ENCODE data around the gene MYORG. TPM values are rescaled to one million over a fixed set of nuclear protein-coding genes. Genes with fewer than 3 reads are reported as not detected.

The MYORG gene
- total RNA-seq, 1 experiment from 2014 or later: 0.45 TPM

- Histone ChIP-seq H3K9me3 (ENCODE audit: low read length) (no peaks in the 10 kb centered on the region), H3K9me2 (replicated peaks; ENCODE audit: insufficient read depth, low read length) (no peaks in the 10 kb centered on the region), H3K36me3 (ENCODE audit: insufficient read depth, low read length) (no peaks in the 10 kb centered on the region), H3K27me3 (ENCODE audit: low read length) (no peaks in the 10 kb centered on the region), H3K79me2 (ENCODE audit: low read length) (no peaks in the 10 kb centered on the region), H3K4me1 (ENCODE audit: low read length) (peaks cover 31% of the 10 kb centered on the region), H3K9ac (ENCODE audit: low read length) (no peak overlapping the region), H2AFZ (ENCODE audit: low read length) (no peak overlapping the region), H3K27ac (ENCODE audit: low read length) (no peak overlapping the region), H4K20me1 (ENCODE audit: insufficient read depth, low read depth, low read length) (no peaks in the 10 kb centered on the region), H3K4me2 (ENCODE audit: low read depth, low read length, poor library complexity, severe bottlenecking) (no peak overlapping the region), H3K4me3 (ENCODE audit: low read length) (no peak overlapping the region)
- no peak for DNase-seq
Observed at GRCh38 chr9:34374905-34375552, 1.7 kb downstream of the MYORG start.

DNA sequence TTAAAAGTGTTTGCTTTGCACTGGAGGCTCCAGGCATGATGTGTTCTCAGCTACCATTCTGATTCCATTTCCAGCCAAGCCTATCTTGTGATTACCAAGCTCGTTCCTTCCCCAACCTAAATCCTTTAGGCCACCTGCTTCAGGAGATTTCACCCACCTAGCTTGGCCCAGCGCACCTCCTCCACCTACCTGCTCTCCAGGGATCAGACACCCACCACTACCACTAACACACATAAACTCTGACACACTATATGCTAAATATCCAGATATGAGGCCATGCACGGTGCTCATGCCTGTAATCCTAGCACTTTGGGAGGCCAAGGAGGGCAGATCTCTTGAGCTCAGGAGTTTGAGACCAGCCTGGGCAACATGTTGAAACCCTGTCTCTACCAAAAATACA is 2.4 kb downstream of the MYORG start:
- no peaks in the 10 kb centered on the region for H3K36me3 ChIP-seq (ENCODE audit: insufficient read depth, low read length)
- DNase-seq: no peak
- H3K9ac ChIP-seq (ENCODE audit: low read length): no peak overlapping the region
- H3K9me2 ChIP-seq (replicated peaks; ENCODE audit: insufficient read depth, low read length): no peaks in the 10 kb centered on the region
- H3K9me3 ChIP-seq (ENCODE audit: low read length): no peaks in the 10 kb centered on the region
- H3K4me2 ChIP-seq (ENCODE audit: low read depth, low read length, poor library complexity, severe bottlenecking): no peak overlapping the region
- H4K20me1 ChIP-seq (ENCODE audit: insufficient read depth, low read depth, low read length): no peaks in the 10 kb centered on the region
- peaks cover 26% of the 10 kb centered on the region for H3K4me1 ChIP-seq (ENCODE audit: low read length)
- no peaks in the 10 kb centered on the region for H3K79me2 ChIP-seq (ENCODE audit: low read length)
- no peak overlapping the region for H3K4me3 ChIP-seq (ENCODE audit: low read length)
- H3K27me3 ChIP-seq (ENCODE audit: low read length): no peaks in the 10 kb centered on the region
- no peak overlapping the region for H2AFZ ChIP-seq (ENCODE audit: low read length)
- H3K27ac ChIP-seq (ENCODE audit: low read length): no peak overlapping the region

DNA sequence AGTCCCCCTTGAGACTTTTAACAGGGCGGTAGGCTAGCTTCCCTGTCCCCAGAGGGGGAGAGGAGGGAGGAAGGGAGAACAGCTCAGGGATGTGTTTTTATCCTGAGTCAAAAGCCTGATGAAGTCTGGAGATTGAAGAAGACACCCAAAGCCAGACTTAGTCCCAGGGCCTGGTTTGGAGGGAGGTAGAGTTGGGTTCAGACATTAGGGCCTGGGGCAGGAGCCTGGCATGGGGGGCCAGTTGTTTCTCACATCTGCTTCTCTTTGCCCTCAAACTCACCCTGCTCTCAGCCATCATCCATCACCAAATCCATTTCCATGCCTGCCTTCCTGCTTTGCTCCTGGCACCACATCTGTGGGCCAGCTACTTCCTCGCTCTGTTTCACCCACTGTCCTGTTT is 2.9 kb downstream of the MYORG start:
- Histone ChIP-seq H3K4me3 (ENCODE audit: low read length) (no peak overlapping the region), H3K36me3 (ENCODE audit: insufficient read depth, low read length) (no peaks in the 10 kb centered on the region), H3K9ac (ENCODE audit: low read length) (no peak overlapping the region), H2AFZ (ENCODE audit: low read length) (no peak overlapping the region), H3K79me2 (ENCODE audit: low read length) (no peaks in the 10 kb centered on the region), H3K9me2 (replicated peaks; ENCODE audit: insufficient read depth, low read length) (no peaks in the 10 kb centered on the region), H3K27ac (ENCODE audit: low read length) (no peak overlapping the region), H4K20me1 (ENCODE audit: insufficient read depth, low read depth, low read length) (no peaks in the 10 kb centered on the region), H3K4me2 (ENCODE audit: low read depth, low read length, poor library complexity, severe bottlenecking) (no peak overlapping the region), H3K9me3 (ENCODE audit: low read length) (no peaks in the 10 kb centered on the region), H3K4me1 (ENCODE audit: low read length) (peaks cover 22% of the 10 kb centered on the region), H3K27me3 (ENCODE audit: low read length) (no peaks in the 10 kb centered on the region)
- no peak for DNase-seq

DNA sequence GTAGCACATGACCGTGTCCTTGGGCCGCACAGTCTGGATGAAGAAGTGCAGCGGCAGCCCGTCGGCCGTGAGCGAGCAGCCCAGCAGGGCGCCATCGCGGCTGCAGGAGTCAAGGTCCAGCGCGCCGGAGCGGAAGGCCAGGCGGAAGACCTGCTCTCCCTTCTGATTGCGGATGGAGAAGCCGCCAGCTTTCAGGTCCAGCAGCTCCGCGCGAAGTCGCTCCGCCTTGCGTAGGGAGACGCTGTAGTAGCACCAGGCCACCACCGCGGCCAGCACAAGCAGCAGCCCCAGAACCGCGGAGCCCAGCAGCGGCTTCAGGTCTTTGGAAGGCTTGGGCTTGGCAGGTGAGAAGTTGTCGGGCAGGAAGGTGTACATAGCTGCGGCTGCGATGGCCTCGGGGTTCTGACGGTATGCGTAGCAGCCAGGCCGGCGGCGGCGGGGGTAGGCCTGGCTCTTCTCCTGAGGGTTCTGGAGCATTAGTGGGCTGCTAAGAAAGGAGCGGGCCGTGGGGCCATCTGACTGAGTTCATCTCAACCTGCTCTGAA is 4.2 kb downstream of the MYORG start:
- Histone ChIP-seq H3K4me2 (ENCODE audit: low read depth, low read length, poor library complexity, severe bottlenecking) (no peak overlapping the region), H3K36me3 (ENCODE audit: insufficient read depth, low read length) (no peaks in the 10 kb centered on the region), H4K20me1 (ENCODE audit: insufficient read depth, low read depth, low read length) (no peaks in the 10 kb centered on the region), H3K27ac (ENCODE audit: low read length) (no peak overlapping the region), H2AFZ (ENCODE audit: low read length) (no peak overlapping the region), H3K9me2 (replicated peaks; ENCODE audit: insufficient read depth, low read length) (no peaks in the 10 kb centered on the region), H3K79me2 (ENCODE audit: low read length) (no peaks in the 10 kb centered on the region), H3K4me3 (ENCODE audit: low read length) (no peak overlapping the region), H3K9ac (ENCODE audit: low read length) (no peak overlapping the region), H3K9me3 (ENCODE audit: low read length) (no peaks in the 10 kb centered on the region), H3K27me3 (ENCODE audit: low read length) (no peaks in the 10 kb centered on the region), H3K4me1 (ENCODE audit: low read length) (peaks cover 22% of the 10 kb centered on the region)
- no peak for DNase-seq

DNA sequence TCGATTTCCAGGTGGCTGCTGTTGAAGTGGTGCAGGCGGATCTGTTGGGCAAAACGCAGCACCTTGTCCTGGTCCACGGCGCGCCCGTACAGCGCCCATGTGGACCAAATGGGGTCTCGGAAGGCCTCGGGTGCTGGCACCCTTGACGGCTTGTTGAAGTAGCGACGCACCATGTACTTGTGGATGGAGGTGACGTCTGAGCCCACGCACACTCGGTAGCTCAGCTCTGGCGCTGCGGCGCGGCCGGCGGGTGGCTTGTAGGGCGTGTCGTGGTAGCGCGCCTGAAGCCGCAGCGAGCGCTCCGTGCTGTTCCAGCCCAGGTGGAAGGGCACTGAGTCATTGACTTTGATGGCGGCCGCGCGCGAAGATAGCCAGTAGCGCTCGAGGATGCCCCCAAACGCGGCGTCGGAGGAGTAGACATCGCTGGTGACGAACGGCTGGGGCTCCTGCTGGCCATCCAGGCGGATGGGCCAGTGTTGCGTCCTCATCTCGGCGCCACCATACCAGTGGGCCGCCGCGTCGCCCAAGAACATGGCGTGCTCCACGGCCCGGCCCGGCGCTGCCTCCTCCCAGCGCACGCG is 4.7 kb downstream of the MYORG start:
- no peaks in the 10 kb centered on the region for H3K9me2 ChIP-seq (replicated peaks; ENCODE audit: insufficient read depth, low read length)
- peaks cover 17% of the 10 kb centered on the region for H3K4me1 ChIP-seq (ENCODE audit: low read length)
- H3K27me3 ChIP-seq (ENCODE audit: low read length): no peaks in the 10 kb centered on the region
- H3K9ac ChIP-seq (ENCODE audit: low read length): no peak overlapping the region
- no peak overlapping the region for H2AFZ ChIP-seq (ENCODE audit: low read length)
- H3K4me3 ChIP-seq (ENCODE audit: low read length): no peak overlapping the region
- no peaks in the 10 kb centered on the region for H4K20me1 ChIP-seq (ENCODE audit: insufficient read depth, low read depth, low read length)
- H3K27ac ChIP-seq (ENCODE audit: low read length): no peak overlapping the region
- H3K79me2 ChIP-seq (ENCODE audit: low read length): no peaks in the 10 kb centered on the region
- no peak overlapping the region for H3K4me2 ChIP-seq (ENCODE audit: low read depth, low read length, poor library complexity, severe bottlenecking)
- H3K9me3 ChIP-seq (ENCODE audit: low read length): no peaks in the 10 kb centered on the region
- H3K36me3 ChIP-seq (ENCODE audit: insufficient read depth, low read length): no peaks in the 10 kb centered on the region
- DNase-seq: no peak

- Histone ChIP-seq H3K9ac (ENCODE audit: low read length) (no peak overlapping the region), H3K9me2 (replicated peaks; ENCODE audit: insufficient read depth, low read length) (no peaks in the 10 kb centered on the region), H4K20me1 (ENCODE audit: insufficient read depth, low read depth, low read length) (no peaks in the 10 kb centered on the region), H3K79me2 (ENCODE audit: low read length) (no peaks in the 10 kb centered on the region), H3K4me3 (ENCODE audit: low read length) (no peak overlapping the region), H3K4me2 (ENCODE audit: low read depth, low read length, poor library complexity, severe bottlenecking) (no peak overlapping the region), H2AFZ (ENCODE audit: low read length) (no peak overlapping the region), H3K4me1 (ENCODE audit: low read length) (peaks cover 14% of the 10 kb centered on the region), H3K9me3 (ENCODE audit: low read length) (no peaks in the 10 kb centered on the region), H3K27ac (ENCODE audit: low read length) (no peak overlapping the region), H3K36me3 (ENCODE audit: insufficient read depth, low read length) (no peaks in the 10 kb centered on the region), H3K27me3 (ENCODE audit: low read length) (no peaks in the 10 kb centered on the region)
- DNase-seq: no peak
Observed at GRCh38 chr9:34370970-34371880, 5.5 kb downstream of the MYORG start.

DNA sequence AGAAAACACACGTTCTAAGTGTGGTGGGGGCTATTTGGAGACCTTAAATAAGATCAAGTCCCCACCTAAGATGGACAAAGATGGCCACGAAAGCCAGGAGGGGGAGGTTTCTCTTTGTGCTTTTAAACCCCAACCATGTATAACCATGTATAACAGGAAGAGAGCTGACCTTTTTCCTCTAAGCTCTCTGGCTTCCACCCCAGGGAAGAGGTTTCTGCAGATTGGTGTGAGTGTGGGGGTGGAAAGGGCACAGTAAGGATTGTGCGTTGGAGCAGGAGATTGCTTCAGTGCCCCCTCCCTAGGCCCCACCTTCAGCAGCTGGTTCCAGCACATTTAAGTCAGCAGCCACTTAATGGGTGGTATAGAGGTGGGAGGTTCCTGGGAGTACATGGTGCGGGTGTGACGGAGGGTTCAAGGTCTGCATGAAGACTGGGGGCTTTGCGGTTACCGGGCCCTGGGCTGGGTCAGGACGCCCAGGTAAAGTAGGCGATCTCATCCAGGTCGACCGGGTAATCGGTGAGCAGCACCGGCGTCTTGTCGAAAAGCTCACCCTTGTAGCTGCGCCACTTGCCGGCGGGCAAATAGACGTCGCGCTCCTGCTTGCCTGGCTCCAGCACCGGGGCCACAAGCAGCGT is 6.2 kb downstream of the MYORG start:
- no peak for DNase-seq
- Histone ChIP-seq H3K9me2 (replicated peaks; ENCODE audit: insufficient read depth, low read length) (no peaks in the 10 kb centered on the region), H4K20me1 (ENCODE audit: insufficient read depth, low read depth, low read length) (no peaks in the 10 kb centered on the region), H3K4me3 (ENCODE audit: low read length) (no peak overlapping the region), H3K4me2 (ENCODE audit: low read depth, low read length, poor library complexity, severe bottlenecking) (no peak overlapping the region), H3K27me3 (ENCODE audit: low read length) (no peaks in the 10 kb centered on the region), H3K4me1 (ENCODE audit: low read length) (peaks cover 6% of the 10 kb centered on the region), H3K9ac (ENCODE audit: low read length) (no peak overlapping the region), H3K27ac (ENCODE audit: low read length) (no peak overlapping the region), H3K36me3 (ENCODE audit: insufficient read depth, low read length) (no peaks in the 10 kb centered on the region), H3K79me2 (ENCODE audit: low read length) (no peaks in the 10 kb centered on the region), H2AFZ (ENCODE audit: low read length) (no peak overlapping the region), H3K9me3 (ENCODE audit: low read length) (no peaks in the 10 kb centered on the region)

DNA sequence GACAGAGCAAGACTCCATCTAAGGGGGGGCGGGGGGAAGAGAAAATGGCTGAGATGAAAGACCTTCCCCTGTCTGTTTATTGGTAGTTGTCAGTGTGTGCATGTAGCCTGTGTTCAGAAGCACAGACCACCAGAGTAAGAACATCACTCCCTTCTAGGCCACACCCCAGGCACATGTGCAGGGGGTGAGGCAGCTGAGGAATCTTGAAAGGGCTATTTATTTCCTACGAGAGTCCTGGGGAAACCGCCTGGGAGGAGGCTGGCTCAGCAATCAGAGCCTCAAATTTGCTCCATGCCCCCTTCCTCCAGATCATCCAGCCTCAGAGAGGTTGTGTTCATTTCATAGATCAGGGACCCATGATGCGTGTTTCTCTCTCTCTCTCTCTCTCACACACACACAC is 7.1 kb downstream of the MYORG start:
- no peaks in the 10 kb centered on the region for H3K9me3 ChIP-seq (ENCODE audit: low read length)
- no peaks in the 10 kb centered on the region for H3K79me2 ChIP-seq (ENCODE audit: low read length)
- DNase-seq: no peak
- no peak overlapping the region for H3K4me3 ChIP-seq (ENCODE audit: low read length)
- no peaks in the 10 kb centered on the region for H3K27me3 ChIP-seq (ENCODE audit: low read length)
- no peak overlapping the region for H3K9ac ChIP-seq (ENCODE audit: low read length)
- no peak overlapping the region for H2AFZ ChIP-seq (ENCODE audit: low read length)
- no peaks in the 10 kb centered on the region for H3K9me2 ChIP-seq (replicated peaks; ENCODE audit: insufficient read depth, low read length)
- H3K27ac ChIP-seq (ENCODE audit: low read length): no peak overlapping the region
- no peak overlapping the region for H3K4me2 ChIP-seq (ENCODE audit: low read depth, low read length, poor library complexity, severe bottlenecking)
- H3K4me1 ChIP-seq (ENCODE audit: low read length): no peaks in the 10 kb centered on the region
- H3K36me3 ChIP-seq (ENCODE audit: insufficient read depth, low read length): no peaks in the 10 kb centered on the region
- H4K20me1 ChIP-seq (ENCODE audit: insufficient read depth, low read depth, low read length): no peaks in the 10 kb centered on the region
